Embryonic facial prominence (tissue), 1 donor: ENCODE results near the gene TASP1.

Source experiments
- DNase-seq: peaks from one replicate; pipeline ENCODE4 v3.0.0-alpha.2; 2016; ENCODE audit errors: extremely low spot score

The TASP1 gene

DNA sequence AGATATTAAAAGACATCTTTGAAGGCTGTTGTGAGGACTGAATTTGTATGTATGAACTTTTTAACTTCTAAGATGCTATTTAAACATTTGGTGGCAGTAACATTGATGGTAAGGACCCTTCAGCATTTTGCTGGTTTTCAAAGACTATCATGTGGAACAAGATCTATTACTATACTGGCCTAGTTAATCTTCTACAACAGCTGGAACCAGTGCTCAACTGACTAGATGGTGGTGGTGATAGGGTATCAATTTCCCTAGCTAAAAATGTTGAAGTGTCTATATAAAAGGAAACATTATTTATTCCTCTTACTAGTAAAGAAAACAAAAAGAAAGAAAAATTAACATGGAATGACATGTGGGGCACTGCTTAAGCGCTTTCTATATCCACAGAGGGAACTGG lies 195.7 kb downstream of the TASP1 start:
- DNase-seq: no peak

DNA sequence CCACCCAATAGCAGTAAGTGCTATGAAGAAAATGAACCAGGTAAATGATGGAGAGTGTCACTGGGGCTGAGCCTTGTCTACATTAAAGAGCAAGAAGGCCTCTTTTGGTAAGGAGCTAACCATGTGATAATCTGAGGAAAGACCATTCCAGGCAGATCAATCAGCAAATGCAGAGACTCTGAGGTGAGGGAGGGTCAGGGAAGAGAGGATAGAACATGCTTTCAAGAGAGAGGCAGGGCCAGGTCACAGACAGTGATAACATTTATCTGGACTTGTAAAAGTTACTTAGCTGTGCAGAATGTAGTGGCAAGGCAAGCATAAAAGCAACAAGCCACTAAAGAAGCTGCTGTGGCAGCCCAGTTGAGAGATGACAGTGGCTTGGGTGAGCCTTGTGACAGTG lies 197.3 kb downstream of the TASP1 start:
- no peak for DNase-seq

DNA sequence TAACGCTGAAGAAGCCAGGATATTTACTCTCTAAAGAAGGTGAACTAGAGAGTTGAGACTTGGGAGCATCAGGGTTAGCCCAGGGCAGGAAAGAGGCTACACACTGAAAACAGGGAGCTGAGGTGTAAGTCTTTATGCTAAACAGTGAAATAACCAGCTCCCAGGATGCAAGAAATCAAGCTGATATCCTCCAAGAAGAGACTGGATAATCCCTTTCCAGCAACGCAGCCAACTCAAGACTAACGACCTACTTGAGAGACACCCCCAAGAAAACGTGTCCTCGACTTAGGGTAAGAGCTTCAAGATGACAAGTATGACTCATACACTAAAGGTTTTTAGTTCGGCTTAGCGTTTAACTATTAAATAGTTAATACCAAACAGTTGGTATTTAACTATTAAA lies 202.2 kb downstream of the TASP1 start:
- DNase-seq: no peak

DNA sequence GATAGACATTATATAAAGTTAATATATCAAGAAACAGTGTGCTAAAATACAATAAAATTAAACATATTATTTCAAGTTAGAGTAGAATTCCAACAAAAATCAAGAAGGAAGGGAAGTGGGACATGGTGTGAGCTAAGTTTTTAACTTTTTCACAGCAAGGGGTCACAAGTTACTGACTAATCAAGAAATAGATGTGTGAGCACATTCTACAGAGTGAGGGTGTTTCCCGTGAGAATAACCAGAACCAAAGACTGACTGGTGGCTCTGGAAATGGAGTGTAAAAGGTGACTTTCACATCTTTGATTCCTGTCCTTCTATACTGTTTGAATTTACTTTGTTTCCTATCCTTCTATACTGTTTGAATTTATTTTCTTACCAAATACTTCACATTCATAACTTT lies 206.6 kb downstream of the TASP1 start:
- DNase-seq: no peak

DNA sequence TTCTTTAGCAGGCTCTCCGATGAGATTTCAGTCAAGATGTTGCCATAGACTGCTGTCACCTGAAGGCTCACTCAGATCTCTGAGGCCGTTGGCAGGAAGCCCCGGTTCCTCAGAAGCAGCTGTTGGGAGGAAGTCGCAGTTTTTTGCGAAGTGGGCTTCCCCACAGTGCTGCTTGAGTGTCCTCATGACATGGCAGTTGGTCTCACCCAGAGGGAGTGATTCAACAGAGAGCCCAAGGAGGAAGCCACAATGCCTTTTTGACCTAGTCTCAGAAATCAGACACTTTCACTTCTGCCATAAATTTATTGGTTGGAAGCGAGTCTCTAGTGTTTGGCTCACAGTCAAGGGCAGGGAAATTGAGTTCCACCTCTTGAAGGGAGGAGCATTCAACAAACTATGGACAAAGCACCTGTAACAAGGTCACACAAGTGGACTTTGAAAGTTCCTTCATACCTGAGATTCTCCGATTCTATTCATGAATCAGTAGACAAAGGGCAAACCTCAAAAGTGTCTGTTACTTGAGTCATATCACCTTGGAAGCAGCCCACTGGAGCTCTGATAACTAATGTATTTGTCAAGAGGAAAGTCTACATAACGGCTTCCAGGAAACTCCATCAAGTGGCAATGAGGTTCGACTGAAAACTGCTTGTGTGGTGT lies 208.3 kb downstream of the TASP1 start:
- no peak for DNase-seq

DNA sequence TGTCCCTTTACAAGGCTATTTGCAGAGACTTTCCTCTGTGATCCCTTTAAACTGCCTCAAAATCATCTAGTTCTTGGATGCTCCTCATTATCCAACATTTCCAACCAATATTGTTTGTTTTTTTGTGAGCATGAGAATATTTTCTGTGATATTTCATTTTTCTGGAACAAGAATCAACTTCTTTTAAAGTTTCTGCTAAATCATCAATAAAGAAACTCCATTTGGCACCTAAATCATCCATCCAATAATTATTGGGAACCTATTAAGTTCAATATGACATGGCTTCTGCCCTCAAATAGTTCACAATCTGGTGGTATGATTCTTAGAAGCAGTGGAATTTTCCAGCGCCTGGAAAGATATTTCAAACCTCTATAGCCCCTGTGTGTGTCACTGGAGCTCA lies 210.0 kb downstream of the TASP1 start:
- DNase-seq: no peak

GRCh38 chr20:13426870-13427269 lies 211.9 kb downstream of the TASP1 start:
- no peak for DNase-seq

DNA sequence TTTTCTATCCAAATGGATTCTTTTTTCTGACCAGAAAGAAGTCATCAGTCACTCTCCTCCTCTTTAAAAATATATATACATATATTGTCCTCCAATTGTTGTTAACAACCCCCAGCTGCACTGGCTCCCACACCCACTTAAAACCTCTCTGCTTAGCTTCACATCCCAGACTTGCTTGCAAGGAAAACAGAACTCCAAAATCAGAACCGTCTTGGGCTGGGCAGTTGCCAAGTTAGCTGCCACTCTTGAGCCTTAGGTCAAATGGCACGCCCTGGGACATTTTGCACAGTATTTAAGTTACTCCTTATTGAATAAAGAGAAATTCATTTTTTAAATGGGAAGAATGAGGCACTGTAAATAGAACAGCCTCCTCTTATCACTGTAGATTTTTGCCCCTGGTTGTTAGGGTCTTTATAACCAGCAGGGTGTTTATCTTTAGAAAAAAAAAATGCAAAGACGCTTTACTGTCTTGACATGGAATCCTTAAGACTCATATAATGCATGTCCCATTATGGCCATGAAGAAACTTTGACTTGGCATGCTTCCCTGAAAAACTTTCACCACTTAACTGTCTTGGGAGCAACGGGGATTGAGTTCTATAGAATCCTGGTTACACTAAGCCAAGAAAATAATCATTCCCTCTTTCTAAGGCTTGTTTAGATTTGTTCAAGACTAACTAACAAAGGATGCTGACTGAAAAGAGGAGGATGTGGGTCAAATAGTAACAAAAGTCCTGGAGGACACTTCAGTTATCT lies 213.2 kb downstream of the TASP1 start:
- no peak for DNase-seq

DNA sequence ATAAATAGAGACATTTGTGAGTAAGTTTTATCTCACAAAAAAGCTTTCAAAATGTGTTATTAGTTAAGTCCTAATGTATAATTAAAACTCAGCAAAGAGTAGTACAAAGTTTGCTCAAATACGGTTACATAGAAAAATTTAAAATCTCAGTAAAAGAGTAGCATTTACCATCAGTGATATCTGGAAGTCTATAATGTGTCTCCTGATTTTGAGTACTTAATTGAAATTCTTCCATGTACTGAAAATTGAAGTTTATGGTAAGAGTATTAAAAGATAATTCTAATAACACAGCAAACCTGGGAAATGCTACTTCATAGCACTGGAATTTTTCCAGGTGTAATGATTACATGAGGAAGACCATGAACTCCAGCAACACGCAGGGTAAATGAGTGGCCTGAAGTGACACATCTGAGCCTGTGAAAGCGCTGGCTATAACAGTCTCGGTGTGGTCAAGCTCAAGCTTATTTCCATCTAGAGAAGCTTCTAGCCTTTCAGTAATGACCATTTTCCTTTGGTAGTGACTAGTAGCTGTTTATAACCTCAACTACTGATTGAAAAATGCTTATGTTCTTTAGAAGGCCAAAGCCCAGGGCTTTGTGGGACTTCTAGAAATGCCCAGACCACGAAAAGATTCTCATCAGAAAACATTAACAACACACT lies 214.4 kb downstream of the TASP1 start:
- DNase-seq: no peak

GRCh38 chr20:13423472-13424173 lies 215.1 kb downstream of the TASP1 start:
- no peak for DNase-seq

GRCh38 chr20:13422637-13423036 lies 216.1 kb downstream of the TASP1 start:
- no peak for DNase-seq

DNA sequence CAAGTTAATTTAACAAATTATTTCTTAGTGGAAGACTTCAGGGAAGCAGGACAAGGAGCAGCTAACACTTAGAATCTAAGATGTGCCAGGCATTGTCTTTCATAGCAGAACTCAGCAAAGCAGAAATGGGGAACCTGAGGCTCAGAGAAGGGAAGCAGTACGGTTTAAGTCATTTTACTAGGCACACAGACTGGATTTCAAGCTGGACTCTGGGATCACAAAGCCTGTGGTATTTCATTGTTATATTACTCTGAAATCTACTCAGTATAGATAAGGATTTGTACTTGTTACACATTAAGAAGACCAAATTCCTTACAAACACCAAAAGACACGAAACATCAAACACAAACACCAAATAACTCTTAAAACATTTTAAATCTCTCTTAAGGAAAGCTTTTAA lies 218.1 kb downstream of the TASP1 start:
- DNase-seq: no peak

DNA sequence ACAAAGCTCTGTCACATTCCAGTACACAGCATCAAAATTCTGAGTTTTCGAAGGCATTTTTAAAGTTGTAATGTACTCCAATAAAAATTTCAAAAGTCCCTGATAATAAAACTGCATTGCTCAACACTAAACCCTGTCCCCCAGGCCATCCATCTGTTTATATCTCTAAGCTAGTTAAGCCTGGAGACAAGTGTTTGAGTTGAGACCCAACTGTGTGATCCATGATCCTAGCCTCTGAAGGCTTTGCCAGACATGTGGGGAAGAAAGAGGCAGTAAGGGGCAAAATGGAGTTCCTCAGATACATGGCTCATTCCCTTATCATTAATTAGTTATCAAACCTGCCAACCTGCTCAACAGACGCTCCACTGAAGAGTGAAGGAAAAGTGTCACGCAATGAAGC lies 219.3 kb downstream of the TASP1 start:
- no peak for DNase-seq

DNA sequence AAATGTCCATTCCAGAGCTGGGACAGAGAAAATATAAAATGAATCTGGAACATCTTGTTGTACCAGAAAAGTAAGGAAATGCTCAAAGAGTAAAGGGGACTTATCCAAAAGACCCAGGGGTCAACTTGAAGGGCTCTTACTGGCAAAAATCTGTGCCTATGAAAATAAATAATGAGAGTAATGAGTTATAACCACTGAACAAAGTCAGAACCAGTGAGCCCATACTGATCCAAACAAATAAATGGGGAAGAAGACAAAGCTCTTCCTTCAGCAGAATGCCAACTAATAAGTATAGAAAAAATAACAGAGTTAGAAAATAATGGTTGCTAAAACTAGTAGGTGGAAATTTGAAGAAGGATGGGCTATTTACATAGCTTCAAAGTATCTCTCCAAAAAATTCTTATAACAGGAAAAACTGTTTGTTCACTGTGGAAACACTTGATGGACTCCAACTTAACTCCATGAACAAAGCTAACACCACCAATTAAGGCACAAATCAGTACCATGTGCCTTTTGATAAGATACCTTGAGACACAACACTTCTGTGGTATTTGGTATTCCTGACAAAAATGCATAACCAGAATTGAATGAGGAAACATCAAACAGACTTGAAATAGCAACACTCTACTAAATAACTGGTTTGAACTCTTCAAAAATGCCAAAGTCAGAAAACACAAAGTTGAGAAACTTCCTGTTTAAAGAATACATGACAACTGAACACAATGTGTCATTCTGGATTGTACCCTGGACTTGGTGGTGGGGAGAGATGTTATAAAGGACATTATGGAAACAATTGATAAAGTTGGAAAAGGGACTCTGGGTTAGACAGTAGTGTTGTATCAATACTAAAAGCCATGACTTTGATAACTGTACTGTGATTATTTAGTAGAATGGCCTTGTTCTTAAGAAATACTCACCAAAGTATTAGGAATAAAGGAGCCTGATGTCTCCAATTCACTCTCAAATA lies 220.2 kb downstream of the TASP1 start:
- no peak for DNase-seq

GRCh38 chr20:13416531-13416930 lies 222.2 kb downstream of the TASP1 start:
- DNase-seq: no peak

- DNase-seq: no peak
Measured at GRCh38 chr20:13412806-13413445, 225.8 kb downstream of the TASP1 start.

GRCh38 chr20:13404293-13404692 lies 234.4 kb downstream of the TASP1 start:
- no peak for DNase-seq

DNA sequence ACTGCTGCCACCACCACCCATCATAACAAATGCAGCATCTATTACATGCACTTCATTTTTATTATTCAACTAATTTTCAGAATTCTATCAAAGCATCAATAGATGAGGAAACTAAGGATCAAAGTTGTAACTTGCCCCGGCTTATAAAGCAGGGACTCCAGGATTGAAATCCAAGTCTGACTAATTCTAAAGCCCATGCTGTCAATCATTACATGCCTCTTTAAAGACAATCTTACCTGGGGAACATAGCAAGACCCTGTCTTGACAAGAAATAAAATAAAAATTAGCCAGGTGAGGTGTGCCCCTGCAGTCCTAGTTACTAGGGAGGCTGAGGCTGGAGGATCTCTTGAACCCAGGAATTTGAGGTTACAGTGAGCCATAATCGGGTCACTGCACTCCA lies 235.3 kb downstream of the TASP1 start:
- DNase-seq: no peak

DNA sequence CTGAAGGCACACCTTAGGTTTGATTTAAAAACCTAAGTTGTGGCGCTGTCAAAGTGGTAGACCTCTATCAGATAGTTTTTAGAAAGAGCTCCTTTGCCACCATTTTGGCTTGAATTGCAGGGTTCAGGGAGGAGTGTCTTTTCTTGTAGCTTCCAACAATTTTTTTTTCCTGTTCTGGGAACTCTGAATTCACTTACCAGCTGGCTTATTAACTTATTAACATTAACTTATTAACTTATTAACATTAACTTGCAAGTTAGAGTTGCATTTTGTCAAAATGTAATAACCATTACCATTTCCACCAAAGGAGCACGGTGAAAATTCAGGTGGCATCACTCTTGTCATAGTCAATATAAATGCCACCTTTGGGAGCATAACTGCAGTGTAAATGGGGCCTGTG lies 235.7 kb downstream of the TASP1 start:
- no peak for DNase-seq

GRCh38 chr20:13402171-13402760 lies 236.5 kb downstream of the TASP1 start:
- DNase-seq: no peak
